GM19467 (cell line): Measurements from ENCODE around the gene SPSB2.

Experiments
- ATAC-seq: cut with Tn5 transposase; IDR thresholded peaks from one replicate; pipeline ENCODE4 v1.9.1; 2021; ENCODE audit warnings: mild to moderate bottlenecking, moderate library complexity; ENCODE audit not compliant: unreplicated experiment

The SPSB2 gene

GRCh38 chr12:6821591-6822425 is 51.3 kb downstream of the SPSB2 start, which contains the start of gene GPR162:
Gene GPR162 (plus strand): TSS chr12:6821821. CDS start chr12:6823899, 2,078 bp downstream.
- no peak for ATAC-seq
